Smooth muscle cell (in vitro differentiated cells): Measurements from ENCODE around the gene FHIT. TPM values are rescaled to one million over a fixed set of nuclear protein-coding genes. Genes with fewer than 3 reads are reported as not detected.

Source experiments
- DNase-seq: peaks from one replicate; lab custom pipeline; 2025; ENCODE audit not compliant: unreplicated experiment; lab: John Stamatoyannopoulos, UW
- H2AFZ ChIP-seq: fragments of 200-600 bp; sonication (generic); 2 replicates; pipeline ENCODE4 v1.6.0; 2016; ENCODE audit warnings: antibody characterized with exemption, low read depth, mild to moderate bottlenecking
- H3F3A ChIP-seq: fragments of 200-600 bp; sonication (generic); 2 replicates; pipeline ENCODE4 v1.6.0; 2017; ENCODE audit warnings: antibody characterized with exemption, low read depth
- H3K27ac ChIP-seq: fragments of 200-600 bp; sonication (generic); 2 replicates; pipeline ENCODE4 v1.5.1; 2016; ENCODE audit warnings: low read depth, mild to moderate bottlenecking
- H3K27me3 ChIP-seq: fragments of 200-600 bp; sonication (generic); 2 replicates; pipeline ENCODE4 v1.6.1; 2016; ENCODE audit warnings: low read depth, mild to moderate bottlenecking
- H3K36me3 ChIP-seq: fragments of 200-600 bp; sonication (generic); 2 replicates; pipeline ENCODE4 v1.5.1; 2016; ENCODE audit warnings: low read depth
- H3K4me1 ChIP-seq: fragments of 200-600 bp; sonication (generic); 2 replicates; pipeline ENCODE4 v1.5.1; 2016; ENCODE audit warnings: low read depth
- H3K4me2 ChIP-seq: fragments of 200-600 bp; sonication (generic); 2 replicates; pipeline ENCODE4 v1.6.0; 2016; ENCODE audit warnings: mild to moderate bottlenecking
- H3K4me3 ChIP-seq: fragments of 200-600 bp; sonication (generic); 2 replicates; pipeline ENCODE4 v1.5.1; 2016; ENCODE audit warnings: mild to moderate bottlenecking
- H3K79me2 ChIP-seq: fragments of 200-600 bp; sonication (generic); 2 replicates; pipeline ENCODE4 v1.6.0; 2016; ENCODE audit warnings: low read depth, mild to moderate bottlenecking
- H3K9ac ChIP-seq: fragments of 200-600 bp; sonication (generic); 2 replicates; pipeline ENCODE4 v1.6.0; 2016; ENCODE audit warnings: low read depth
- H3K9me3 ChIP-seq: fragments of 200-600 bp; sonication (generic); replicated peaks from 2 replicates; pipeline ENCODE4 v1.5.1; 2016; ENCODE audit warnings: low read depth
- H4K20me1 ChIP-seq: fragments of 200-600 bp; sonication (generic); 2 replicates; pipeline ENCODE4 v1.6.0; 2016; ENCODE audit warnings: low read depth
- WGBS: methylation state at CpG from one replicate; pipeline ENCODE4 v1.1.7; 2016; ENCODE audit warnings: low lambda C conversion rate; 5-methylcytosine and 5-hydroxymethylcytosine counted together
- polyA plus RNA-seq: library from polyadenylated mRNA; unstranded; fragments of >200 nt; fragmentation: Nextera tagmentation; extraction: Ambion mirVana; gene quantifications from 2 replicates; pipeline ENCODE4 v1.2.1, GENCODE V29; 2016
- total RNA-seq: library from RNA; depleted of rRNA; stranded (reverse); fragments of >200 nt; gene quantifications from 2 replicates; pipeline ENCODE4 v1.2.3, GENCODE V29; 2014
- TF ChIP-seq, protein P1 (sequence below): fragments of 200-600 bp; sonication (generic); IDR thresholded peaks from 2 replicates; pipeline ENCODE4 v1.5.1; 2017; ENCODE audit warnings: borderline replicate concordance, mild to moderate bottlenecking, antibody characterized with exemption; ENCODE audit not compliant: insufficient read depth, poor library complexity, severe bottlenecking

Gene FHIT
- total and polyA plus RNA-seq, 2 experiments from 2014 or later: 5.9 to 6.7 TPM

DNA sequence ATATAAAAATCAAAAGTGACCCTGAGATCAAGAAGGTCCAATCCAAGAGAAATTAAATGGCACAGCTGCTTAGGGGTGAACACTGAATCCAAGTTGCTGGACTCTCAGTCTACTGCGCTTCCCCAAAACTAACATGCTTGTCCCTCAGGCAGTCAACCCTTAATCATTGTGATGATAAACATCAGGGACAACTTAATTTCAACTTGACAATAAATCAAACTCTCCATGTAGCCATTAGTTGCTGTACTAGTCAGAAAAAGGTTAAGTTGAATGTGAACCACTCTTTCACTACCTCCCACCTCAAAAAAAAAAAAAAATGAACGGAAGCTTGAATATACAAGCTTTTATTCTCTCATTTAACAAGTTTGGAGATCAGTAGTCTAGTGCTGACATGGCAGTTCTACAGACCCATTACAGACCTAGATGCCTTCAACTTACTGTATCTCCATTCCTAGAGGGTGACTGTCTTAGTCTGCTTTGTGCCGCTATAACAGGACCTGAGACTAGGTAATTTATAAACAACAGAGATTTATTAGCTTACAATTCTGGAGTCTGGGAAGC lies 185.7 kb downstream of the FHIT start:
- 54% methylated on average over 3 of the region's 3 CpGs for WGBS
- no peak overlapping the region for H3K27ac ChIP-seq
- H3K4me1 ChIP-seq: no peaks in the 10 kb centered on the region
- H3K4me3 ChIP-seq: no peak overlapping the region
- H2AFZ ChIP-seq: no peak overlapping the region
- no peaks in the 10 kb centered on the region for H3K36me3 ChIP-seq
- DNase-seq: no peak
- no peak overlapping the region for H3K9ac ChIP-seq
- H3K4me2 ChIP-seq: no peak overlapping the region
- no peaks in the 10 kb centered on the region for H3F3A ChIP-seq
- TF ChIP-seq, protein P1, sequence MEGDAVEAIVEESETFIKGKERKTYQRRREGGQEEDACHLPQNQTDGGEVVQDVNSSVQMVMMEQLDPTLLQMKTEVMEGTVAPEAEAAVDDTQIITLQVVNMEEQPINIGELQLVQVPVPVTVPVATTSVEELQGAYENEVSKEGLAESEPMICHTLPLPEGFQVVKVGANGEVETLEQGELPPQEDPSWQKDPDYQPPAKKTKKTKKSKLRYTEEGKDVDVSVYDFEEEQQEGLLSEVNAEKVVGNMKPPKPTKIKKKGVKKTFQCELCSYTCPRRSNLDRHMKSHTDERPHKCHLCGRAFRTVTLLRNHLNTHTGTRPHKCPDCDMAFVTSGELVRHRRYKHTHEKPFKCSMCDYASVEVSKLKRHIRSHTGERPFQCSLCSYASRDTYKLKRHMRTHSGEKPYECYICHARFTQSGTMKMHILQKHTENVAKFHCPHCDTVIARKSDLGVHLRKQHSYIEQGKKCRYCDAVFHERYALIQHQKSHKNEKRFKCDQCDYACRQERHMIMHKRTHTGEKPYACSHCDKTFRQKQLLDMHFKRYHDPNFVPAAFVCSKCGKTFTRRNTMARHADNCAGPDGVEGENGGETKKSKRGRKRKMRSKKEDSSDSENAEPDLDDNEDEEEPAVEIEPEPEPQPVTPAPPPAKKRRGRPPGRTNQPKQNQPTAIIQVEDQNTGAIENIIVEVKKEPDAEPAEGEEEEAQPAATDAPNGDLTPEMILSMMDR: no peak
- H3K79me2 ChIP-seq: no peaks in the 10 kb centered on the region
- H3K27me3 ChIP-seq: no peaks in the 10 kb centered on the region
- H3K9me3 ChIP-seq: no peaks in the 10 kb centered on the region
- no peaks in the 10 kb centered on the region for H4K20me1 ChIP-seq

DNA sequence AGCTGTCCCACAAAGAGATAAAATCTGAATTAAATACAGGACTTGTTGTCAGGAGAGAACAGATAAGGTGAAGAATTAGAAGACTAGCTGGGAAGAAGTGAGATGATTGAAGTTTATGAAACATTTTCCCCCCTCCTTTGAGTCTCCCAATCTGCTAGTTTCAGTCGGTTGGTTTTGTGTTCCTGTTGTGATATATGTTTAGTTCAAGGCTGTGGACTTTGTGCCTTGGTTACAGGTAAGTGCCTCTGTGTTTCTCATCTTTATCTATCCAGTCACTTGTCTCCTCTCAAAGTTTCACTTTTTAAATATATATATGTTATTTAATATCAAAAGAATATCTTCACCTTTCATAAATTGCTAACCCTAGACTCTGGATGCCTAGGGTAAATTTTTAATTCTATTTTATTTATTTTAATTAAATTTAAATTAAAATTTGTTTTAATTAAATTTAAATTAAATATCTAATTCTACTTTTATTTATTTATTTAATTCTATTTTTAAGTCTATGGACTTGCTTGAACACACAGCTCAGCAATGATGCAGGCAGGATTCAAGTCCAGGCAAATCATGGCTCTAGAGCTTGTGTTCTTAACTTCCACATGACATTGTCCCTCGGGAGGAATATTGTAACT lies 190.0 kb downstream of the FHIT start:
- 89% methylated on average over 2 of the region's 2 CpGs for WGBS

DNA sequence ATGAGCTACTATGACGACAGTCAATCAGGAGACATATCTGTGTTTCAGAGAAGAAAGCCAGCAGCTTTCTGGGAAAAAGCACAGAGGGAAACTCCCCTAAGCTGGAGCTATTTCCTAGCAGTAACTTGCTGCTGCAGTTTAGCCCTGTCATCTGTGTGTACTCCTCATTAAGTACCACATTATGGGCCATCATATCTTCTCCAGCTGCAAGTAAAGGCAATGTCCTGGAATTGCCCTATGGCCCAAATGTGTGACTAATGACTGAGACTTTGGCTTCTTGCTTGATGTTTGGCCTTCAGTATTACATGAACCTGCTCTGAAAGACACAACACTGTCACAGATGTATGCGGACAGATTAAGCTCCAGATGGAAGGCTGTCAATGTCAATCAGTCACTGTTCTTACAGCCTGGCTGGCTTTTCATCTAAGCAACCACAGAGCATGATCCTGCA lies 190.8 kb downstream of the FHIT start:
- no peak overlapping the region for H2AFZ ChIP-seq
- H3K27ac ChIP-seq: no peak overlapping the region
- WGBS: 57% methylated on average over 2 of the region's 2 CpGs
- H3K4me1 ChIP-seq: no peaks in the 10 kb centered on the region
- TF ChIP-seq, protein P1: no peak
- H3K9me3 ChIP-seq: no peaks in the 10 kb centered on the region
- H4K20me1 ChIP-seq: no peaks in the 10 kb centered on the region
- no peaks in the 10 kb centered on the region for H3K36me3 ChIP-seq
- no peak for DNase-seq
- H3K4me2 ChIP-seq: no peak overlapping the region
- H3K79me2 ChIP-seq: no peaks in the 10 kb centered on the region
- H3F3A ChIP-seq: no peaks in the 10 kb centered on the region
- no peak overlapping the region for H3K9ac ChIP-seq
- no peaks in the 10 kb centered on the region for H3K27me3 ChIP-seq
- H3K4me3 ChIP-seq: no peak overlapping the region

More for the DNA sequence above, 190.0 kb downstream of the FHIT start:
- no peak for DNase-seq
- no peak overlapping the region for H3K9ac ChIP-seq
- H3K4me2 ChIP-seq: no peak overlapping the region
- no peaks in the 10 kb centered on the region for H3K4me1 ChIP-seq
- H3K36me3 ChIP-seq: no peaks in the 10 kb centered on the region
- TF ChIP-seq, protein P1: no peak
- H3K79me2 ChIP-seq: no peaks in the 10 kb centered on the region
- no peak overlapping the region for H3K4me3 ChIP-seq
- H4K20me1 ChIP-seq: no peaks in the 10 kb centered on the region
- H3K27me3 ChIP-seq: no peaks in the 10 kb centered on the region
- no peaks in the 10 kb centered on the region for H3F3A ChIP-seq
- H3K9me3 ChIP-seq: no peaks in the 10 kb centered on the region
- H2AFZ ChIP-seq: no peak overlapping the region
- H3K27ac ChIP-seq: no peak overlapping the region

DNA sequence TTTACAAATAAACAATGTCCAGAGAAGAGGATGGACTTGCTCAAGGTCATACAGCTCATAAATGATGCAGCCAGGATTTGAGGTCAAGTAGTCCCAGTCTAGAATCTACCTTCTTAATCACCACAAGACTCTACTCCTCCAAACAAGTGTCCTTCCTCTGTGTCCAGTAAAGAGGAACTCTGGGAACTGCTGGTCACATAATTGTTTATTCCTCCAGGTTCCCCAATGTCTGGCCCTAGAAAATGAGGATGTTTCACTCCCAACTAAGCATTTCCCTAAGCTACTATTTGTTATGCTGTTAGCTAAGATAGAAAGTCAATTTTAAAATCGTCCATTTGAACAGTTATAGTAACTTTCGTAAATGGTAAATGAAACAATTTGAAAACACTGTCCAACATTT lies 192.4 kb downstream of the FHIT start:
- no peak overlapping the region for H3K4me3 ChIP-seq
- no peaks in the 10 kb centered on the region for H3K27me3 ChIP-seq
- WGBS: 97% methylated on average over 2 of the region's 2 CpGs
- H3K4me1 ChIP-seq: no peaks in the 10 kb centered on the region
- H3F3A ChIP-seq: no peaks in the 10 kb centered on the region
- H3K4me2 ChIP-seq: no peak overlapping the region
- no peak overlapping the region for H3K27ac ChIP-seq
- no peaks in the 10 kb centered on the region for H3K79me2 ChIP-seq
- no peak for DNase-seq
- no peak overlapping the region for H2AFZ ChIP-seq
- no peaks in the 10 kb centered on the region for H4K20me1 ChIP-seq
- no peaks in the 10 kb centered on the region for H3K9me3 ChIP-seq
- TF ChIP-seq, protein P1: no peak
- H3K36me3 ChIP-seq: no peaks in the 10 kb centered on the region
- H3K9ac ChIP-seq: no peak overlapping the region
